H9 (cell line): ENCODE measurements around the gene KANK2. TPM values are rescaled to one million over a fixed set of nuclear protein-coding genes. Genes with fewer than 3 reads are reported as not detected.

ENCODE experiments used
- DNase-seq: peaks from one replicate; pipeline ENCODE4 v3.0.0-alpha.2; 2017
- H2AFZ ChIP-seq: one replicate; pipeline ENCODE4 v1.6.1; 2013; ENCODE audit warnings: mild to moderate bottlenecking, low read length, control low read depth, moderate library complexity
- H2AK5ac ChIP-seq: 2 replicates; pipeline ENCODE4 v1.6.1; 2013; ENCODE audit warnings: low read length, control low read depth, mixed read lengths; ENCODE audit not compliant: insufficient read length
- H2BK120ac ChIP-seq: one replicate; pipeline ENCODE4 v1.6.1; 2013; ENCODE audit warnings: low read depth, mild to moderate bottlenecking, low read length, control low read depth, inconsistent platforms; ENCODE audit not compliant: poor library complexity, severe bottlenecking
- H2BK12ac ChIP-seq: 2 replicates; pipeline ENCODE4 v1.6.1; 2013; ENCODE audit warnings: low read length, control low read depth, mixed read lengths, low read depth; ENCODE audit not compliant: insufficient read length
- H2BK15ac ChIP-seq: 2 replicates; pipeline ENCODE4 v1.6.1; 2013; ENCODE audit warnings: low read depth, low read length, control low read depth
- H2BK20ac ChIP-seq: one replicate; pipeline ENCODE4 v1.6.1; 2013; ENCODE audit warnings: low read depth, mild to moderate bottlenecking, low read length, control low read depth, inconsistent platforms; ENCODE audit not compliant: poor library complexity, severe bottlenecking
- H2BK5ac ChIP-seq: 2 replicates; pipeline ENCODE4 v1.6.1; 2013; ENCODE audit warnings: low read length, control low read depth, mixed read lengths; ENCODE audit not compliant: insufficient read length
- H3K14ac ChIP-seq: 2 replicates; pipeline ENCODE4 v1.6.1; 2013; ENCODE audit warnings: low read length, control low read depth; ENCODE audit not compliant: insufficient read depth
- H3K18ac ChIP-seq: 2 replicates; pipeline ENCODE4 v1.6.1; 2013; ENCODE audit warnings: low read depth, mild to moderate bottlenecking, mixed read lengths, low read length, control low read depth; ENCODE audit not compliant: insufficient read length
- H3K23ac ChIP-seq: 2 replicates; pipeline ENCODE4 v1.6.1; 2013; ENCODE audit warnings: low read length, control low read depth, mixed read lengths, low read depth; ENCODE audit not compliant: insufficient read length
- H3K23me2 ChIP-seq: 2 replicates; pipeline ENCODE4 v1.6.1; 2013; ENCODE audit warnings: low read depth, mild to moderate bottlenecking, mixed read lengths, low read length, control low read depth; ENCODE audit not compliant: insufficient read length, poor library complexity, severe bottlenecking
- H3K27ac ChIP-seq: 2 replicates; pipeline ENCODE4 v1.5.1; 2013; ENCODE audit warnings: low read length, control low read depth, mixed read lengths, low read depth; ENCODE audit not compliant: insufficient read length
- H3K27me3 ChIP-seq: 2 replicates; pipeline ENCODE4 v1.6.1; 2013; ENCODE audit warnings: low read length, control low read depth, inconsistent platforms; ENCODE audit not compliant: insufficient read depth
- H3K4ac ChIP-seq: 2 replicates; pipeline ENCODE4 v1.6.1; 2013; ENCODE audit warnings: low read depth, mild to moderate bottlenecking, control low read depth, inconsistent platforms, low read length, moderate library complexity
- H3K4me1 ChIP-seq: 2 replicates; pipeline ENCODE4 v1.6.1; 2013; ENCODE audit warnings: low read length, control low read depth, inconsistent platforms; ENCODE audit not compliant: insufficient read depth
- H3K4me2 ChIP-seq: 2 replicates; pipeline ENCODE4 v1.6.1; 2013; ENCODE audit warnings: low read length, control low read depth, mixed read lengths; ENCODE audit not compliant: insufficient read length, insufficient read depth
- H3K56ac ChIP-seq: 2 replicates; pipeline ENCODE4 v1.6.1; 2013; ENCODE audit warnings: low read depth, mild to moderate bottlenecking, mixed read lengths, low read length, control low read depth; ENCODE audit not compliant: insufficient read length
- H3K79me1 ChIP-seq: 2 replicates; pipeline ENCODE4 v1.6.1; 2013; ENCODE audit warnings: low read depth, mild to moderate bottlenecking, moderate library complexity, low read length, control low read depth, inconsistent platforms; ENCODE audit not compliant: insufficient read depth, poor library complexity, severe bottlenecking
- H3K79me2 ChIP-seq: 2 replicates; pipeline ENCODE4 v1.6.1; 2013; ENCODE audit warnings: low read length, control low read depth, inconsistent platforms; ENCODE audit not compliant: insufficient read depth
- H3K9ac ChIP-seq: 2 replicates; pipeline ENCODE4 v1.6.1; 2013; ENCODE audit warnings: low read length, control low read depth, mixed read lengths; ENCODE audit not compliant: insufficient read length; ENCODE audit errors: extremely low read depth
- H3K9me3 ChIP-seq: one replicate; pipeline ENCODE4 v1.6.1; 2013; ENCODE audit warnings: low read depth, low read length, inconsistent platforms; ENCODE audit not compliant: control insufficient read depth
- H3T11ph ChIP-seq: one replicate; pipeline ENCODE4 v1.6.1; 2013; ENCODE audit warnings: mild to moderate bottlenecking, low read length, control low read depth, inconsistent platforms
- H4K20me1 ChIP-seq: one replicate; pipeline ENCODE4 v1.6.1; 2013; ENCODE audit not compliant: control insufficient read depth, insufficient read length, insufficient read depth
- H4K5ac ChIP-seq: 2 replicates; pipeline ENCODE4 v1.6.1; 2013; ENCODE audit warnings: low read depth, mild to moderate bottlenecking, mixed read lengths, low read length, control low read depth; ENCODE audit not compliant: insufficient read length
- H4K8ac ChIP-seq: replicated peaks from 2 replicates; pipeline ENCODE4 v1.6.1; 2013; ENCODE audit warnings: low read length, control low read depth, mixed read lengths, low read depth; ENCODE audit not compliant: insufficient read length
- H4K91ac ChIP-seq: 2 replicates; pipeline ENCODE4 v1.6.1; 2013; ENCODE audit warnings: low read depth, mild to moderate bottlenecking, moderate library complexity, mixed read lengths, low read length, control low read depth; ENCODE audit not compliant: insufficient read length
- H3K27ac Mint-ChIP-seq, 3 experiments: 2 replicates in 2 of 3; 3 replicates in 1 of 3; pipeline ENCODE4 v1.8.0; 2020 to 2021; ENCODE audit warnings: mixed read lengths in 3 of 3, mild to moderate bottlenecking in 1 of 3, moderate library complexity in 1 of 3
- H3K27me3 Mint-ChIP-seq: 2 replicates; pipeline ENCODE4 v1.8.0; 2021; ENCODE audit warnings: low read depth, mild to moderate bottlenecking, moderate library complexity, mixed read lengths
- H3K36me3 Mint-ChIP-seq, 3 experiments: 2 replicates in 2 of 3; 3 replicates in 1 of 3; pipeline ENCODE4 v1.8.0; 2020 to 2021; ENCODE audit warnings: low read depth in 3 of 3, mixed read lengths in 3 of 3; ENCODE audit not compliant: insufficient read depth in 1 of 3
- H3K4me1 Mint-ChIP-seq, 2 experiments: 2 replicates each; pipeline ENCODE4 v1.8.0; 2020; ENCODE audit warnings: mixed read lengths in 2 of 2
- H3K4me3 Mint-ChIP-seq, 2 experiments: 2 replicates in 1 of 2; 3 replicates in 1 of 2; pipeline ENCODE4 v1.8.0; 2020 to 2021; ENCODE audit warnings: mild to moderate bottlenecking in 2 of 2, mixed read lengths in 2 of 2, moderate library complexity in 1 of 2
- H3K9me3 Mint-ChIP-seq, 2 experiments: 2 replicates in 1 of 2; 3 replicates in 1 of 2; pipeline ENCODE4 v1.8.0; 2020; ENCODE audit warnings: mild to moderate bottlenecking in 2 of 2, mixed read lengths in 2 of 2, moderate library complexity in 1 of 2
- CTCF ChIP-seq: fragments of 200-600 bp; sonication (generic); conservative IDR thresholded peaks from 3 replicates; pipeline ENCODE4 v1.8.0; 2021; ENCODE audit warnings: antibody characterized with exemption, mild to moderate bottlenecking
- WGBS: extraction: QIAGEN DNeasy Blood & Tissue Kit; methylation state at CpG from one replicate; pipeline ENCODE4 v1.1.7; 2013; ENCODE audit warnings: missing lambda C conversion rate, low lambda C conversion rate, mixed read lengths; ENCODE audit not compliant: insufficient read length; ENCODE audit errors: extremely low coverage; 5-methylcytosine and 5-hydroxymethylcytosine counted together
- total RNA-seq: library from RNA; stranded (reverse); gene quantifications from 2 replicates; pipeline ENCODE4 v1.2.1, GENCODE V29; 2021

The KANK2 gene
- total RNA-seq, 1 experiment from 2014 or later, result 42.0 TPM

- H3K4ac ChIP-seq, result no peak overlapping the region
- H2BK20ac ChIP-seq, result no peak overlapping the region
- H2AFZ ChIP-seq, result no peak overlapping the region
- H2BK120ac ChIP-seq, result no peak overlapping the region
- H3K27me3 ChIP-seq, result no peaks in the 10 kb centered on the region
- no peak overlapping the region for H2BK12ac ChIP-seq
- H2BK5ac ChIP-seq, result no peak overlapping the region
- no CpG with 5 or more reads among the region's 2 CpGs for WGBS
- H3T11ph ChIP-seq, result no peak overlapping the region
- no peak for TF ChIP-seq CTCF
- H3K4me1 Mint-ChIP-seq, result no peaks in the 10 kb centered on the region
- no peak for DNase-seq
- H4K5ac ChIP-seq, result no peak overlapping the region
- H3K4me2 ChIP-seq, result no peak overlapping the region
- no peak overlapping the region for H2AK5ac ChIP-seq
- H3K4me1 ChIP-seq, result no peaks in the 10 kb centered on the region
- H3K23ac ChIP-seq, result no peak overlapping the region
- H3K18ac ChIP-seq, result no peak overlapping the region
- H3K27ac Mint-ChIP-seq, result no peak overlapping the region
- H4K20me1 ChIP-seq, result no peaks in the 10 kb centered on the region
- H3K27ac ChIP-seq, result no peak overlapping the region
- H3K79me2 ChIP-seq, result no peaks in the 10 kb centered on the region
- H3K56ac ChIP-seq, result no peak overlapping the region
- no peaks in the 10 kb centered on the region for H3K9me3 Mint-ChIP-seq
- H3K14ac ChIP-seq, result no peak overlapping the region
- no peak overlapping the region for H3K9ac ChIP-seq
- no peaks in the 10 kb centered on the region for H3K9me3 ChIP-seq
- no peak overlapping the region for H4K91ac ChIP-seq
- no peaks in the 10 kb centered on the region for H3K23me2 ChIP-seq
- H2BK15ac ChIP-seq, result no peak overlapping the region
- H4K8ac ChIP-seq, result peak overlapping the region; percentile 9
- H3K4me3 Mint-ChIP-seq, result no peak overlapping the region
- H3K79me1 ChIP-seq, result no peaks in the 10 kb centered on the region
- no peaks in the 10 kb centered on the region for H3K27me3 Mint-ChIP-seq
- H3K36me3 Mint-ChIP-seq, result peaks cover 10 to 49% (median 39%) of the 10 kb centered on the region in 3 experiments; a peak in 6 of 7 replicates
Observed at GRCh38 chr19:11209839-11210655, 12.7 kb upstream of the KANK2 start.
